Epidermal melanocyte (primary cell): ENCODE measurements around the gene RNH1.
"Not testable (repeated sequence)": the region's sequence is repeated elsewhere in the genome, so short reads cannot be mapped to it uniquely, and the experiment has no call there.

ENCODE experiments used
- DNase-seq: peaks from one replicate; pipeline ENCODE4 v3.0.0; 2011; ENCODE audit warnings: low spot score; ENCODE audit not compliant: insufficient read length

Gene RNH1

DNA sequence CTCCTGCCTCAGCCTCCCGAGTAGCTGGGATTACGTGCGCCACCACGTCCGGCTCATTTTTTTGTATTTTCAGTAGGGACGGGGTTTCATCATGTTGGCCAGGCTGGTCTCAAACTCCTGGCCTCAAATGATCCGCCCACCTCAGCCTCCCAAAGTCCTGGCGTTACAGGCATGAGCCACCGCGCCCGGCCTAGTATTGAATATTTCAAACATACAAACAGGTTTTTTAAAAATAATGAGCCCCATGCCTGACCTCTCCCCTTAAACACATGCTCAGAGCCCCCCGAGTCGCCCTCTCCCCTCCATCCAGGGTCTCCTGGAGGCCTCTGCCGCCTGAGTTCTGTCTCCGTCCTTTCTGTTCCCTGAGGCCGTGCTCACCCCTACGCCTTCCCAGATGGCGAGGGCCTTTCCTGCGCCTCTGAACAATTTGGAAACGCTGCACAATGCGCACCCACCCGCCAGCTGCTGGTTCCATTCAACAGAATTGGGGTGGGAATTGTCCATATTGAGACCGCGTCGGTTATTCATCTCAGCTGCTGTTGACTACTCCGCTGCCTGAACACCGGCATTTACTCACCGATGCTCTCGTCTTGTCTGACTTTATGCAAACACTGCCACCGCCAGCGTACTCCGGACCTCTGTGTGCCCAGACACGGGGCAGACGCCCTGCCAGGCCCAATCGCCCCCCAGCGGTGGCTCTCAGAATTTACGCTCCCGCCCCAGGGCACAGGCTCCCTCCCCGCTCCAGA, 13.6 kb upstream of the RNH1 start:
- no peak for DNase-seq

DNA sequence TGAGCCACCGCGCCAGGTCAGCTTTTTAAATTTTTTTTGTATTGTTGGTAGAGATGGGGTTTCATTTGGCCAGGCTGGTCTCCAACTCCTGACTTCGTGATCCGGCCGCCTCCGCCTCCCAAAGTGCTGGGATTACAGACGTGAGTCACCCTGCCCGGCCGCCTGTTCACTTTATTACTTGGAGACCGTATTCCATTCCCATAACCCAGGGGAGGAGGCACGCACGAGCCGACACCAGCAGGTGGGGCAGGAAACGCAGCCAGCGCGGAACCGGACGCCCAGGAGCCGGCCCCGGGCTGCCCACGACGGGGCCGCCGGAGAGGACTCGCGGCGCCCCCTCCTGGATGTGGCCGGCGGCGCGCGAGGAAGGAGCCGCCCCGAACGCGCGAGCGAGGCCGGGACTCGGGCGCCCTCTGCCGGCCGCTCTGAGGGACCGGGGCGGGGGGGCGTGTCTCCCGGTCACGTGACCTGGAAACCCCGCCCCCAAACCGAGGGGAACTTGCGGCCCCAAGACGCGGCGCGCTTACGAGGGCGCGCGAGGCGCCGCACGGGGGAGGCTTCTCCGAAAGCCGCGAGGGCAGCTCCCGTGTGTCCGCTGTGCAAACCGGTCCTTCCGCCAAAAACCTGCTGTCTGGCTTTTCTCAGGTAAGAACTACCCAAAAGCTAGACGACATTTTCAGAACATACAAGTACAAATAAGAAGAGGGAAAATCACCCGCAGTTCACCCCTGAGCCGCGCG, 11.6 kb upstream of the RNH1 start:
- DNase-seq = peak; percentile 90

DNA sequence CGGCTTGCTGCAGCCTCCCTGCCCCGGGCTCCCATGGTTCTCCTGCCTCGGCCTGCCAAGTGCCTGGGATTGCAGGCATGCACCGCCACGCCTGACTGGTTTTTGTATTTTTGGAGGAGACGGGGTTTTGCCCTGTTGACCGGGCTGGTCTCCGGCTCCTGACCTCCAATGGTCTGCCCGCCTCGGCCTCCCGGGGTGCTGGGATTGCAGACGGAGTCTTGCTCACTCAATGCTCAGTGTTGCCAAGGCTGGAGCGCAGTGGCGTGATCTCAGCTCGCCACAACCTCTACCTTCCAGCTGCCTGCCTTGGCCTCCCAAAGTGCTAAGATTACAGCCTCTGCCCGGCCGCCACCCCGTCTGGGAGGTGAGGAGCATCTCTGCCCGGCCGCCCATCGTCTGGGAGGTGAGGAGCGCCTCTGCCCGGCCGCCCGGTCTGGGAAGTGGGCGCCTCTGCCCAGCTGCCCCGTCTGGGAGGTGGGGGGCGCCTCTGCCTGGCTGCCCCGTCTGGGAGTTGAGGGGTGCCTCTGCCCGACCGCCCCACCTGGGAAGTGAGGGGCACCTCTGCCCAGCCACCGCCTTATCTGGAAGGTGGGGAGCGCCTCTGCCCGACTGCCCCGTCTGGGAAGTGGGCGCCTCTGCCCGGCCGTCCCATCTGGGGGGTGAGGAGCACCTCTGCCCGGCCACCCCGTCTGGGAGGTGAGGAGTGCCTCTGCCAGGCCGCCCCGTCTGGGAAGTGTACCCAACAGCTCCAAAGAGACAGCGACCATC, 10.1 kb upstream of the RNH1 start:
- not testable (repeated sequence) for DNase-seq

DNA sequence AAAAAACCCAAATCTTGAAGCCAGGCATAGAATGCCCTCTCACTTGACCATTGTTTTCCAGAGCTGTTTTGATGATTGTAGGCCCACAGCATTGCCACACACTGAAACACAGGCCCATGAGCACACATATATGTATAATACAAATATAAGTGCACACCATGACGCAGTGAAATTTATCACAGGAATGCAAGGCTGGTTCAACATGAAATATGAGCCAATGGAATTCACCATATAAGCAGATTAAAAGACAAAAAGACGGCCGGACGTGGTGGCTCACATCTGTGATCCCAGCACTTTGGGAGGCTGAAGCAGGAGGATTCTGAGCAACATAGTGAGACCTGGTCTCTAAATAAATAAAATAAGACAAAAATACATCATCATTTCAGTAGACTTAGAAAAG, 9.4 kb upstream of the RNH1 start:
- no peak for DNase-seq

DNA sequence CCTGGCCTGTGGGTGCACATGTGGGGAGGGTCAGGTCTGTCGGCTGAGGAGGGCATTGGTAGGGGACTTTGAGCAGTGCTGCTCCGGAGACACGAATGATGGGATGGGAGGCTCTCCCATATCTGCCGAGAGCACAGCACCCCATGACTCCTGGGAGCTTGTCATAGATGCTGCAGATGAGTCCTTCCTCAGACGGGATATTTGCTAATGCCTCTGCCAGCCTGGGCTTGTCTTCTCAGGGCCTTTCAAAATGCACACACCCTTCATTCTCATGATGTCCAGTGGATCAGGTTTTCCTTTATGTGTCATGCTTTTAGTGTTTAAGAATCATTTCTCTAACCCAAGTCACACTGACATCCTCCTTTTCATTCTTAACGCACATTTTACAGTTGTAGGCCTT, 8.1 kb upstream of the RNH1 start:
- DNase-seq = peak; percentile 10

DNA sequence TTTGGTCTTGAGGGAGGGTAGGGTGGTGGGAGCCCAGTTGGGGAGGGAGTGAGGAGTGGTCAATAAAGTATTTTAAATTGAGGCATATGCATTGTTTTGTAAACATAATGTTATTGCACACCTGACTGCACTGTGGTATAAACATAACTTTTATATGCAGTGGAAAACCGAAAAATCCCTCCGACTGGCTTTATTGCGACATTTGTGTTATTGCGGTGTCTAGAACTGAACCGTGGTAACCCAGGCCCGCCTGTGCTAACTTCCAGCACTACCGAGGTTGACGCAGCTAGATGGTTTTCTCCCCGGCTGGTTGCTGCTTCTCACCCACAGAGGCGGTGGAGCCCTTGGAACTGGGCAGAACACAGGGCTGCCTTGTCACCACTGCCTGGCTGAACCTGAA, 7.6 kb upstream of the RNH1 start:
- no peak for DNase-seq

DNA sequence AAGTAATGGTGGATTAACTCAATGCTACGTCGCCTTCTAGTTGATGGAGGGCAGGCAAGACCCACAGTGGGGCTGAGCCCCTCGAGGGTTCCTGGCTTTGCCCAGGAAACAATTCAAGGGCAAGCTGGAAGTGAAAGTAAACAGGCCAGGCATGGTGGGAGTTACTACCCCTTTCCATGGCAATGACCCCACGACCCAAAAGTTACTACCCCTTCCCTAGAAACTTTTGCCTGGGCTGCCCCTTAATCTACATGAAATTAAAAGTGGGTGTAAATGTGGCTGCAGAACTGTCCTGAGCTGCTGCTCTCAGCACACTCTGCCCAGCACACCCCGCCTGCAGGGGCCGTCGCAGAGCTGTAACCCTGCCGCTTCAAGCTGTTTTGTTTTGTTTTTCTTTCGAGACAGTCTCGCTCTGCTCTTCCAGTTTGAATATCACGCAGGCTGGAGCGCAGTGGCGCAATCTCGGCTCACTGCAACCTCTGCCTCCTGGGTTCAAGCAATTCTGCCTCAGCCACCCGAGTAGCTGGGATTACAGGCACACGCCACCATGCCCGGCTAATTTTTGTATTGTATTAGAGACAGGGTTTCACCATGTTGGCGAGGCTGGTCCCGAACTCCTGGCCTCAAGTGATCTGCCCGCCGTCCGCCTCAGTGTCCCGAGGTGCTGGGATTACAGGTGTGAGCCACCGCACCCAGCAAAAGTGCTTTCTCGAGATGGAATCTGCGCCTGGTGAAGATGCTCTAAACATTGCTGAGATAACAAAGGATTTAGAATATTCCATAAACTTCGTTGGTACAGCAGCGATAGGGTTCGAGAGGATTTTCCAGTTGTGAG, 5.9 kb upstream of the RNH1 start:
- DNase-seq = no peak

DNA sequence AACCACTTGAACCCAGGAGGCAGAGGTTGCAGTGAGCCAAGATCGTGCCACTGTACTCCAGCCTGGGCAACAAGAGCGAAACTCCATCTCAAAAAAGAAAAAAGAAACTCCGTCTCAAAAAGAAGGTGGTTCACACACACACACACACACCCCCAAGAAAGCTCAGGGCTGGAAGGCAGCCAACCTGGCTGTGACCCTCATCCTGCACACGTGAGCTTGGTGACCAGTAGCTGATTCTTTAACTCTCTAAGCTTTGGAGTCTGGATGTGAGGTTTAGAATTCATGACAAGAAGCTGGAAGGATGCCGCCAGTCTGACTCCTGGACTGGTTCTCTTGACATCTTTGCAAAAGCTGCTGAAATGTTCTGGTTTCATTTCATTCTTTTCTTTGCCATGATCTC, 1.9 kb upstream of the RNH1 start:
- DNase-seq = peak; percentile 5

DNA sequence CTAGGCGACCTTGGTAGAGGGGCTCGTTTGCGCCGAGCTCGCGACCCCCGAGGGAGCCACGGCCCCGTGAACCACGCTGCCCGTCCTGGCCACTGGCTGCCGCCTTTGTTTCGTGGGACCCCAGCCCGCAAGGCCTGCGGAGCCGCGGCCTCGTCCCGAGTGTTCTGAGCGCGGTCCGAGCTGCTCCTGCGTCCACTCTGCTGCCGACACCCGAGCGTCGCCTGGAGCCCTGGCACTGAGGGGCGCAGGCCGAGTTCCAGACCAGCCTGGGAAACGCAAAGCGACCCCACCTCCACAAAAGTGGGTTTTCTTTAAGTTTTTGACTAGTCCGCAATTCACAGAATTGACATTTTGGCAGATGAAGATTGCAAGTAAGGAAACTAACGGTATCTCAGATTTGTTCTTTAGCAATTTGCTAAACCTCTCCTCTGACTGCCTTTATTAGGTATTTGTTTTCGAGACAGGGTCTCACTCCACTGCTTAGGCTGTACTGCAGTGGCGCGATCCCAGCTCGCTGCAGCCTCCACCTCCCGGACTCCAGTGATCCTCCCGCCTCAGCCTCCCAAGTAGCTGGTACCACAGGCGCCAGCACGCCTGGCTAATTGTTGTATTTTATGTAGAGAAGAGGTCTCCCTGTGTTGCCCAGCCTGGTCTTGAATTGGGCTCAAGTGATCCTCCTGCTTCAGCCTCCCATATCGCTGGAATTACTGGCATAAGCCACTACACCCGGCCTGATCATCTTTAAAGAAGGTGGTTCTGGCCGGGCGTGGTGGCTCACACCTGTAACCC, 879 bp upstream of the RNH1 start:
- DNase-seq = peak; percentile 13

DNA sequence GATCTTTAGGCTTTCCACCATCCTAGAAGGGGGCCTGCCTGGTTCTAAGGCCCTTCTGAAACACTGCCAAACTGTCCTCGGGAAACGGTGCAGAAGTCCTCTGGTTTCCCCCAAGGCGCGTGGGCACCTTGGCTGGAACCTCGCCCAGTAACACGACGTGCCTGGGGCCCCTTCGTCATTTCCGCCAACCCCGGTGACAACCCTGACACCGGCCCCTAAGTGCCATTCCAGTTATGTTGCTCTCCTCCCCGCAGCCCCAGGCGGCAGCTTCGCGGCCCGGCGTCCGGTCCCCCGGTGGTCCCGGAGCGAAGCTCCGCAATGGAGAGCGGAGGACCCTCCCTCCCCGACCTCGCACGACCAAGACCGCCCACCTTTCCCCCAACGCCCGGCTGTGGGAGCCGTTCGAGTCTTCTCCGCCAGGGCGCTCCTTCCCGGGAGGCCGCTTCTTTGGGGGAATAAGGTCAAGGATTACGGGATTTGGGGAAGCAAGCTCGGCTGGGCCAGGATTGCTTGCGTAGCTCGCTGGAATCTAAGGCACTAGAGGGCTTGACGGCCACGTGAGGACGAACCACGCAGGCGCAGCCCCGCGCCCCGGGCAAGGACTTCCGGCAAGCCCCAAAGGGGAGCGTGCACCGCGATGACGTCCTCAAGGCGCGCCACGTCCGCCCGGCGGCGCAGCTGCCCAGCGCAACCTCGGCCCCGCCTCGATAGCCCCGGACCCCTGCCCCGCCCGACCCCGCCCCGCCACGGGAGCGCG, 626 bp downstream of the RNH1 start:
- DNase-seq = peak; percentile 98

DNA sequence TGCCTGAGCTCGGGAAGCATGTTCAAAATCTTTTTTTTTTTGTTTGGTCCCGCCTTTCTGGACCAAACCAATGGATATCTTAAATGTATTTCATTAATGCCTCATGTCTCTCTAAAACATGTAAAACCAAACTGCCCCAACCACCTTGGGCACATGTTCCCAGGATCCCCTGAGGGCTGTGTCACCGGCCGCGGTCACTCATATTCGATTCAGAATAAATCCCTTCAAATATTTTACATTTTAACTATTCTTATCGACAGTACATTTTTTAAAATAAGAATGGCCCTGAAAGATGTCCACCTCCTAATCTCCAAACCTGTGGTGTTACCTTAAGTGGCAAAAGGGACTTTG, 2.1 kb downstream of the RNH1 start:
- DNase-seq = no peak

DNA sequence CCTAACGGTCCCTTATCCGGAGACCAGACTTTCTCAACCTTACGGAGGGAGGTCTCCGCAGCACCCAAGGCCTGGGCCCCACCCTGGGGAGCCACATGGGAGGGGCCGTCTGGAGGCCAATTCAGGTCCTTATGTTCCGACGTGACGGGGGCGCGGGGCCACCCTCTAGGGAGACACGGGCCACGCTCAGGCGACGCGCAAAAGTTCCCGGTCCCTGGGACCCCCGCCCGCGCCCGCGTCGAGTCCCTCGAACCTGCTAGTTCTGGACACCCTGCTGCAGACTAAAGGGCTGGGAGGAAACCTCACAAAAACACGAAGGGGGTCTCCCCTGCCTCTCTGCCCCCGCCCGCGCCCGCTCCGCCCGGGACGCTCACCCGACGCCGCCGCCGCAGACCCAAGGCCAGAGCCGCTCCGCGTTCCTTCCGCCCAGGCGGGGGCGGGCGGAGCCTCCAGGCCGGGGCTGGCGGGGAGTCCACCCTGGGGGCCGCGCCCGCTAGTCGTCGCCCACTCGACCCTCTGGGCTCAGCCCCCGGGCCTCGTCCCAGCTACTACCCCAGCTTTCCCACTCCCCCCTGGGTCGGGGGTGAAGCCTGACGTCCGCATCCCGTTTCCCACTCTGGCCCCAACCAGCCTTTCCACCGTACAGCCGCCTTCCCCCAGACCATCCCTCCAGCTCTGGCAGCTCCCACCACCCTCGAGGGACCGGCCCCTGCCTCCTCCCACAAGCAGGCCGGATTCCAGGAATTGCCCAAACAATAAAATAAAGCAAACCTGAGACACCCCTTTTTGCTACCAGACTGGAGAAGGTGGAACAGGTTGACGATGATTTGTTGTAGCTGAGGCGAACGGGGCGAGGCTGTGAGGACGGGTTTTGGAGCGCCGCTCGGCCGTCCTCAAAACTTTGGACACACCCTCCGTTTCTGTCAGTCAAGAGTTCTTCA, 2.7 kb downstream of the RNH1 start:
- DNase-seq = peak; percentile 53

DNA sequence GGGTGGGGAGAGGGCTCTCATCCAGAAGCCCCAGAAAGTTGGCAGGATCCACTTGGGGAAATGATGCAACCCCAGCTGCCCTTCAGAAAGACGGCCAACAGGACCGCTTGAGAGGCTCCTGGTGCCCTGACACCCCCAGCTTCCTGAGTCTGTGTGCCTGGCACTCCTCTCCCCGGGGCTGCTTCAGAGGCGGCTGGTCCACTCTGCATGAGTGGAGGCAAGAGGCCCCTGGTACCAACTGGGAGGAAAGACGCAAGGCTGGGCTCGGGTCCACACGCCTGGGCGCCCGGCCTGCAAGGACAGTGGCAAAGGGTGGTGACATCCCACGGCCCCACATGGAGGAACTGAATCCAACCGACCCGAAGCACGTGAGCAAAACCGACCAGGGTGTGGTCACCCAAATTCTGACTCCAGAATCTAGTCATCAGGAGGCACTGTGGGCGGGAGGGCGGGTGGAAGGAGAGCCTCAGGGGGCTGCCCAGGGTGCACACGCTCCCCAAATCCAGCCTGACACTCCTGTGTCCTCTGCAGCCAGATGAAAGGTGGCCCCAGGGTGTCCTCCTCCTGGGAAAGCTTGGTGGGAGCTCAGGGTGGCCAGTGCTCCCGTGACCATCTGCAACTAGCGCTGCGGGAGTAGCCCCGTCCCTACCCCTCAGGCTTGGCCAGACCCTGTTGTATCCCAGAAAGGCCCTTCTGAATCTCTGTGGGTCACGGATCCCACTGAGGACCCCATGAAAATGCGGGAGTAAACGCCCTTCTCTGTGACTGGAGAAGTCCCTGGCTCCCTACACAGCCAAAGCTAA, 3.7 kb downstream of the RNH1 start:
- DNase-seq = peak; percentile 22

DNA sequence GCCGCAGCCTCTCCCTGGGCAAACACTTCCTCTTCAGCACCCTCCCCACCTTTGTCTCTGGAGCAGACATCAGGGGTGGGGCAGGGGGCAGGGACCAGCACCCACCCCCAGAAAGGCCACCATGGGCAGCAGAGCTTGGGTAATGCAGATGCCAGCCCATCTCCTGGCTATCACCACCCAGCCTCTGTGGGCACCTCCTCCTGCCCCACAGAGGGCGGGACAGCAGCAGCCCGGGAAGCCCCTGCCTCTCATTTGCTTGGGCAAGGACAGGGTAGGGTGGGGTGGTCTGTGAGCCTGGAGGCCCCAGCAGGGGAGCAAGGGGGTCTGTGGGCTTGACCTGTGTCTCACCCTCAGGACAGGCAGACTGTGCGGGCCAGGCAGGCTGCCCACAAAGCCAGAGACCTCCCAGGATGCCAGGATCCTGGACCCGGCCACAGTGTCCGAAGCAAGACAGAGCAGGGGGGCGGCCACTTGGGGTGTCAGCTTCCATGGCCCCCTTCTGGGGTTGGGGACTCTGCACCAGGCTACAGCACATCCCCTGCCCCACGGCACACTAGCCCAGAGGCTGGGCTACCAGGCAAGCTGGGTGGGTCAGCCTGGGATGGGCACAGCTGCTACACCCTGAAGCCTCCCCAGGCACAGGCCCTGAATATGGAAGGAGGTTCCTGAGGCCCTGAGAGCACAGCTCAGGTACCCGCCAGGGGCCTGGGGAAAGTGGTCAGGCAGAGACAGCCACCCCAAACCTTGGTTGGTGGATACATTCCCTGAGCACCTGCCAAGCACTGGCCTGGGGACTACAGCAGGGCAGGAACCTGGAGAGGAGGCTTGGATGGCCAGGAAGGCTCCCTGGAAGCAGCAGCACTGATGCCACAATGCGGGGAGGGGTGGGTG, 4.5 kb downstream of the RNH1 start:
- DNase-seq = peak; percentile 6

DNA sequence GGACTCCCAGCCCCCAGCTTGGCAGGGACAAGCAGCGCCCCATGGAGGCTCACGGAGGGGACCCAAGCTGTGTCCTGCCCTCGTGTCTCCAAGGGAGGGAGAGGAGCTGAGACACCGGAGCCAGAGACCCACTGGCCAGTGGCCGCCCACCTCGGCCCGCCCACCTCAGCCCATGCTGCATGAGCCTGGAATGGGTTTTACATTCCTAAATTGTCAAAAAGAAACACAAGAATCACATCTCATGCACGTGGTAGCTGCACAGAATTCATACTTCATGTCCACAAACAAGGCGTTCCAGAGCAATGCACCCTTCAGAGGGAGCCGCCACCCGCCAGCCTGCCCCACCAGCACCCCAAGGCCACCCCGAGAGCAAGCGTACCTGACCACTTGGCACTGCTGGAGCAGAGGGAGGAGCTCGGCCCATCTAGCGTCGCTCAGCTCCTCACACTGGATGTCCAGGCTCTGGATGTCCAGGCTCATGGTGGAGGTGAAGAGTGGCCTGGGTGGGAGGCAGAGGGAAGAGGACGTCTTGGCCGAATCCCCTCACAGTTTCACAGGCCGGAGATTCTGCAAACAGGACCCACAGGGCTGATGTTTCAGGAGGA, 5.3 kb downstream of the RNH1 start:
- DNase-seq = peak; percentile 14

DNA sequence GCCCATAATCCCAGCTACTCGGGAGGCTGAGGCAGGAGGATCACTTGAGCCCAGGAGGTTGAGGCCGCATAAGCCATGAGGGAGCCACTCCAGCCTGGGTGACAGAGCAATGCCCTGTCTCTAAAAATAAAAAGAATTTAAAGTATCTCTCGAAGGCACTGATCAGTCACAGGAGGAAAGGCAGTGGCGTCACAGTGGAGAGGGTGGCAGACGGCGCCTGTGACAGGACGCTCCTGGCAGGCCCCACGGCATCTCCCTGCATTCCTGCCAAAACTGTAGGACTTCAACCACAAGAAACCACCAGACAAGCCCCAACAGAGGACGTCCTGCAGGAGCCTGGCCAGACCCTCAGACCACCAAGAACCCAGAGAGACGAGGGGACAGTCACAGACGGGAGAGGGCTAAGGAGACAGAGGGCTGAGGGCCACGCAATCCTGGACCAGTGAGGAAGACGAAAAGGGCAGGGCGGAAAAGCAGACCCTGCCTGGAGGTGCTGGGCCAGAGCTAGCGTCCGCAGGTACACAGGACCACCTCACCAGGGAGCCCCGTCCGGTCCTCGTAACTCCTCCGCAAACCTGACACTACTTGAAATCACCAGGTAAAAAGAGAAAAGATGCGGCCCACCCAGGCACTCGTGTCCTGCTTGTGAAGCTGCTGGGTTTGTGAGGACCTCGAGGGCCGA, 5.9 kb downstream of the RNH1 start:
- peak; percentile 11 for DNase-seq
